BJ (cell line): ENCODE measurements around the gene C14orf180. TPM values are rescaled to one million over a fixed set of nuclear protein-coding genes. Genes with fewer than 3 reads are reported as not detected.

Experiments
- CTCF ChIA-PET: fragments of 350-600 bp; formaldehyde crosslinking; extraction: SDS; loops from one replicate; lab custom pipeline; 2021; ENCODE audit warnings: antibody characterized with exemption, inconsistent platforms; lab: Yijun Ruan, JAX
- POLR2A ChIA-PET: fragments of 300-600 bp; sonication (Branson Sonifier 250); formaldehyde crosslinking; extraction: SDS; loops from one replicate; lab custom pipeline; 2021; ENCODE audit warnings: antibody characterized with exemption; lab: Charles Lee
- DNase-seq: peaks from one replicate; pipeline ENCODE4 v3.0.0-alpha.2; 2011; ENCODE audit warnings: low read depth
- H3K27me3 ChIP-seq: 2 replicates; pipeline ENCODE4 v1.6.0; 2011; ENCODE audit warnings: low read length; ENCODE audit not compliant: control insufficient read depth, insufficient read depth
- H3K36me3 ChIP-seq: 2 replicates; pipeline ENCODE4 v1.5.1; 2011; ENCODE audit warnings: low read length; ENCODE audit not compliant: control insufficient read depth, insufficient read depth
- H3K4me3 ChIP-seq: 2 replicates; pipeline ENCODE4 v1.5.1; 2011; ENCODE audit warnings: low read depth, mild to moderate bottlenecking, control low read depth, low read length
- polyA plus RNA-seq: library from polyadenylated mRNA; depleted of rRNA; stranded (reverse); fragments of >200 nt; gene quantifications from 2 replicates; pipeline ENCODE4 v1.2.3, GENCODE V29; 2011
- TF ChIP-seq, protein P1 (sequence below): IDR thresholded peaks from 2 replicates; pipeline ENCODE4 v1.5.1; 2011; ENCODE audit warnings: low read depth, mild to moderate bottlenecking, control low read depth, inconsistent platforms, low read length, moderate library complexity; ENCODE audit not compliant: insufficient read depth

Gene C14orf180
- polyA plus RNA-seq, 1 experiment = not detected

- no peaks in the 10 kb centered on the region for H3K36me3 ChIP-seq
- DNase-seq = no peak
- H3K4me3 ChIP-seq = no peak overlapping the region
- H3K27me3 ChIP-seq = no peaks in the 10 kb centered on the region; the same call in none of the 2 replicates
- TF ChIP-seq, protein P1, sequence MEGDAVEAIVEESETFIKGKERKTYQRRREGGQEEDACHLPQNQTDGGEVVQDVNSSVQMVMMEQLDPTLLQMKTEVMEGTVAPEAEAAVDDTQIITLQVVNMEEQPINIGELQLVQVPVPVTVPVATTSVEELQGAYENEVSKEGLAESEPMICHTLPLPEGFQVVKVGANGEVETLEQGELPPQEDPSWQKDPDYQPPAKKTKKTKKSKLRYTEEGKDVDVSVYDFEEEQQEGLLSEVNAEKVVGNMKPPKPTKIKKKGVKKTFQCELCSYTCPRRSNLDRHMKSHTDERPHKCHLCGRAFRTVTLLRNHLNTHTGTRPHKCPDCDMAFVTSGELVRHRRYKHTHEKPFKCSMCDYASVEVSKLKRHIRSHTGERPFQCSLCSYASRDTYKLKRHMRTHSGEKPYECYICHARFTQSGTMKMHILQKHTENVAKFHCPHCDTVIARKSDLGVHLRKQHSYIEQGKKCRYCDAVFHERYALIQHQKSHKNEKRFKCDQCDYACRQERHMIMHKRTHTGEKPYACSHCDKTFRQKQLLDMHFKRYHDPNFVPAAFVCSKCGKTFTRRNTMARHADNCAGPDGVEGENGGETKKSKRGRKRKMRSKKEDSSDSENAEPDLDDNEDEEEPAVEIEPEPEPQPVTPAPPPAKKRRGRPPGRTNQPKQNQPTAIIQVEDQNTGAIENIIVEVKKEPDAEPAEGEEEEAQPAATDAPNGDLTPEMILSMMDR = no peak
- CTCF ChIA-PET = interaction anchor here (1.4 kb wide), 1 partner anchor 17 kb away, joined by 8 read pairs; no protein-coding TSS in a partner anchor
- POLR2A ChIA-PET = no interaction called here
Observed at GRCh38 chr14:104547310-104547997, 32.1 kb upstream of the C14orf180 start.

- DNase-seq = no peak
Observed at GRCh38 chr14:104547998-104548700, 31.4 kb upstream of the C14orf180 start.

DNA sequence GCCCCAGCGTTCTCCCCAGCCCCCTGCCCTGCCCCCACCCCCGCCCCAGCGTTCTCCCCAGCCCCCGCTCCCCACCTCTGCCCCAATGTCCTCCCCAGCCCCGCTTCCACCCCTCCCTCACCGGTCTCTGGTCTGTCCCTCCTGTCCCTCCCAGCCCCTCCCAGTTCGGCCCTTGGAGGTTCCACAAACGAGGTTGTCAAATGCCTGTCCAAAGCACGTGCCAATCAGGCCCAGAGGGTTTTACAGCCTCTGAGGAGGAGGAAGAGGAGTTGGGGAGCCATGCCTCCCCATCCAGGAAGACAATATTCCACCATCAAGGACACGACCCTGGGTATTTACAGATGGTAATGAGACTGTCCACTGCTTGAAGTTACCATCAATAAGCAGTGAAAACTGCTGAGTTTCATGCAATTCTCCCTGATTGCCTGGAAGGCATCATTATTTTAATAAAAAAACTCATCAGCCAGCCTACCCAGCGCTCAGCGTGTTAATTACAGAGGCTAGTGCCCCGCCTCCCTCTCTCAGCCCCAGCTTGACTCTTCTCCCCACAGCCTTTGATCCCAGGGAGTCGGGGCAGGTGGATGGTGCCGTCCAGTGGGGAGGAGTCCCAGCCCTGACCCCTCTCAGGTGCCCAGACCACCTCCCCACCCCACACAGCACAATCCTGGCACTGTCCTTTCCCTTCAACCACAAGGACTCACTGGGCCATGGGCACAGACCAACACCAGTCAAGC is 30.6 kb upstream of the C14orf180 start:
- no peak for DNase-seq
- Histone ChIP-seq H3K4me3 (no peak overlapping the region), H3K27me3 (no peaks in the 10 kb centered on the region; the same call in none of the 2 replicates), H3K36me3 (no peaks in the 10 kb centered on the region)
- ChIA-PET POLR2A (no interaction called here), CTCF (no interaction called here)
- TF ChIP-seq, protein P1 = no peak

More at GRCh38 chr14:104547998-104548700, 31.4 kb upstream of the C14orf180 start:
- CTCF ChIA-PET = no interaction called here
- no peaks in the 10 kb centered on the region for H3K36me3 ChIP-seq
- H3K4me3 ChIP-seq = no peak overlapping the region
- POLR2A ChIA-PET = no interaction called here
- TF ChIP-seq, protein P1 = no peak
- H3K27me3 ChIP-seq = no peaks in the 10 kb centered on the region; the same call in none of the 2 replicates

- no peak overlapping the region for H3K4me3 ChIP-seq
- ChIA-PET POLR2A (no interaction called here), CTCF (interaction anchor here (1.1 kb wide), 1 partner anchor 14 kb away, joined by 3 read pairs; no protein-coding TSS in a partner anchor)
- no peaks in the 10 kb centered on the region; the same call in none of the 2 replicates for H3K27me3 ChIP-seq
- DNase-seq = no peak
- TF ChIP-seq, protein P1 = no peak
- no peaks in the 10 kb centered on the region for H3K36me3 ChIP-seq
Observed at GRCh38 chr14:104549536-104550339, 29.8 kb upstream of the C14orf180 start.
